Upper lobe of right lung (tissue), 1 donor: ENCODE measurements around the gene PLCB1. TPM values are rescaled to one million over a fixed set of nuclear protein-coding genes. Genes with fewer than 3 reads are reported as not detected.

Experiments
- ATAC-seq: fragments of 200-7000 bp; cut with Tn5 transposase; one replicate; pipeline ENCODE4 v1.9.1; 2020; ENCODE audit warnings: mild to moderate bottlenecking, moderate library complexity
- DNase-seq: peaks from one replicate; pipeline ENCODE4 v3.0.0-alpha.2; 2020
- H3K27ac ChIP-seq: fragments of 200-600 bp; one replicate; pipeline ENCODE4 v1.8.0; 2022
- H3K27me3 ChIP-seq: fragments of 200-600 bp; one replicate; pipeline ENCODE4 v1.8.0; 2022; ENCODE audit warnings: mild to moderate bottlenecking
- H3K36me3 ChIP-seq: fragments of 200-600 bp; one replicate; pipeline ENCODE4 v1.8.0; 2022
- H3K4me1 ChIP-seq: fragments of 200-600 bp; one replicate; pipeline ENCODE4 v1.8.0; 2022
- H3K4me3 ChIP-seq: fragments of 200-600 bp; one replicate; pipeline ENCODE4 v1.8.0; 2022; ENCODE audit warnings: mild to moderate bottlenecking
- H3K9me3 ChIP-seq: fragments of 200-600 bp; one replicate; pipeline ENCODE4 v1.8.0; 2022
- intact Hi-C: fragments of 100-400 bp; cut with DNase I; formaldehyde crosslinking; loops from one replicate; pipeline ENCODE4 v1.11.0; 2022
- total RNA-seq: library from RNA; stranded (reverse); fragmentation: NEBNext Ultra II Directional; extraction: Animal tissue kit (Norgen Biotek cat#: 25700); gene quantifications from one replicate; pipeline ENCODE4 v1.2.1, GENCODE V29; 2021
- TF ChIP-seq, protein P1 (sequence below): fragments of 200-600 bp; IDR thresholded peaks from one replicate; pipeline ENCODE4 v1.8.0; 2022; ENCODE audit warnings: antibody characterized with exemption
- donor health status: DM: no; HTN: yes; CAD: no; lungs with severe emphysema.

The PLCB1 gene
- total RNA-seq, 1 donor from 2014 or later = 12.4 TPM

GRCh38 chr20:8296536-8296935 lies 164.5 kb downstream of the PLCB1 start:
- no peaks in the 10 kb centered on the region for H3K9me3 ChIP-seq
- DNase-seq (no peak), ATAC-seq (no peak)
- no peak overlapping the region for H3K4me3 ChIP-seq
- intact Hi-C loops = no loop called here
- no peak overlapping the region for H3K27ac ChIP-seq
- H3K27me3 ChIP-seq = no peaks in the 10 kb centered on the region
- H3K4me1 ChIP-seq = no peaks in the 10 kb centered on the region
- no peaks in the 10 kb centered on the region for H3K36me3 ChIP-seq
- TF ChIP-seq, protein P1, sequence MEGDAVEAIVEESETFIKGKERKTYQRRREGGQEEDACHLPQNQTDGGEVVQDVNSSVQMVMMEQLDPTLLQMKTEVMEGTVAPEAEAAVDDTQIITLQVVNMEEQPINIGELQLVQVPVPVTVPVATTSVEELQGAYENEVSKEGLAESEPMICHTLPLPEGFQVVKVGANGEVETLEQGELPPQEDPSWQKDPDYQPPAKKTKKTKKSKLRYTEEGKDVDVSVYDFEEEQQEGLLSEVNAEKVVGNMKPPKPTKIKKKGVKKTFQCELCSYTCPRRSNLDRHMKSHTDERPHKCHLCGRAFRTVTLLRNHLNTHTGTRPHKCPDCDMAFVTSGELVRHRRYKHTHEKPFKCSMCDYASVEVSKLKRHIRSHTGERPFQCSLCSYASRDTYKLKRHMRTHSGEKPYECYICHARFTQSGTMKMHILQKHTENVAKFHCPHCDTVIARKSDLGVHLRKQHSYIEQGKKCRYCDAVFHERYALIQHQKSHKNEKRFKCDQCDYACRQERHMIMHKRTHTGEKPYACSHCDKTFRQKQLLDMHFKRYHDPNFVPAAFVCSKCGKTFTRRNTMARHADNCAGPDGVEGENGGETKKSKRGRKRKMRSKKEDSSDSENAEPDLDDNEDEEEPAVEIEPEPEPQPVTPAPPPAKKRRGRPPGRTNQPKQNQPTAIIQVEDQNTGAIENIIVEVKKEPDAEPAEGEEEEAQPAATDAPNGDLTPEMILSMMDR = no peak

DNA sequence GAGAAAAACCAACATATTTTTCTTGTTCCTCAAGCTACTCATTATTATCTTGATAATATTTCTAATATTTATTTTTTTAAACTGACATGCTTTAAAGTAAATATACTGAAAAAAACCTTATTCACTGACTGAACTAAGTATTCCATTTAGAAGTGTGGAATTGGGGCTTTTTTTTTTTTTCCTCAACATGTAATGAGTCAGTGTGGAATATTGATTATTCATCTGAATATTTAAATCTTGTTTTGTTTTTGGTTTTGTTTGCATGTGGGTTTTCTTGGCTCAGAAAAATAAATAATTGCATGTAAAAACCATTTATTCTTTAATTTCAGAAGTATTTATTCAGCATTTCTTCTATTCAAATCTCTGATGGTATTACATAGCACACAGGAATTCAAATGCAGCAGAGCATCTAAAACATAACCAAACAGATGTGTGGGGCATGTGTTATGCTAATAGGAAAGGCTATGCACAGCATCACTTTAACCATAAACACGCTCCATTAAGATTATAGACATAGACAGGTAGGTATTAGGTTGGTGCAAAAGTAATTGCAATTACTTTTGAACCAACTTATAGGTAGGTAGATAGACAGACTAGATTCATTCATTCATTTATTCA lies 166.5 kb downstream of the PLCB1 start:
- ATAC-seq (no peak), DNase-seq (no peak)
- Histone ChIP-seq H3K4me3 (no peak overlapping the region), H3K4me1 (no peaks in the 10 kb centered on the region), H3K36me3 (no peaks in the 10 kb centered on the region), H3K27ac (no peak overlapping the region), H3K9me3 (no peaks in the 10 kb centered on the region), H3K27me3 (no peaks in the 10 kb centered on the region)
- intact Hi-C loops = no loop called here
- TF ChIP-seq, protein P1 = no peak

- H3K9me3 ChIP-seq = no peaks in the 10 kb centered on the region
- no peak overlapping the region for H3K4me3 ChIP-seq
- DNase-seq = no peak
- no peaks in the 10 kb centered on the region for H3K27me3 ChIP-seq
- H3K36me3 ChIP-seq = no peaks in the 10 kb centered on the region
- no peaks in the 10 kb centered on the region for H3K4me1 ChIP-seq
- intact Hi-C loops = no loop called here
- H3K27ac ChIP-seq = no peak overlapping the region
- ATAC-seq = no peak
- TF ChIP-seq, protein P1 = no peak
Measured at GRCh38 chr20:8299921-8300320, 167.9 kb downstream of the PLCB1 start.

DNA sequence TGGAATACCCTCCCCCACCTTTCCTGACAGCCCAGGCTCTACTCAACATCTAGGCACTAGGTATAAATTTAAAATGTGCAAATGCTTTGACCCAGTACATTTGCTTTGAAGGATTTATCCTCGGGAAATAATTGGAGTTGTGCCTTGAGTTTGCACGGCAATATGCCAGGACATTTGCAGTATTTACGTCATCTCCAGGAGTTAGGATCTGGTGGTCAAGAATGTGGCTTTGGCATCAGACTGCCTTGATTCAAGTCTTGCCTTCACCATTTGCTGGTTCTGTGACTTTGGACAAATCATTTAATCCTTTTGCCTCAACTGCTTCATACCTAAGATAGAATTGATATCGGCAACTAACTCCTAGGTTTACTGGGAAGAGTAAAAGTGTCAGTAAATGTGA lies 169.6 kb downstream of the PLCB1 start:
- no peaks in the 10 kb centered on the region for H3K4me1 ChIP-seq
- DNase-seq = no peak
- H3K27me3 ChIP-seq = no peaks in the 10 kb centered on the region
- ATAC-seq = no peak
- no peaks in the 10 kb centered on the region for H3K36me3 ChIP-seq
- no peak overlapping the region for H3K4me3 ChIP-seq
- H3K27ac ChIP-seq = no peak overlapping the region
- H3K9me3 ChIP-seq = no peaks in the 10 kb centered on the region
- intact Hi-C loops = no loop called here
- TF ChIP-seq, protein P1 = no peak

GRCh38 chr20:8303651-8304050 lies 171.6 kb downstream of the PLCB1 start:
- intact Hi-C loops = no loop called here
- Histone ChIP-seq H3K4me3 (no peak overlapping the region), H3K27me3 (no peaks in the 10 kb centered on the region), H3K36me3 (no peaks in the 10 kb centered on the region), H3K27ac (no peak overlapping the region), H3K9me3 (no peaks in the 10 kb centered on the region), H3K4me1 (no peaks in the 10 kb centered on the region)
- ATAC-seq (no peak), DNase-seq (no peak)
- TF ChIP-seq, protein P1 = no peak
